Measurements from ENCODE around the gene AKR1E2. TPM values are rescaled to one million over a fixed set of nuclear protein-coding genes. Genes with fewer than 3 reads are reported as not detected.

Gene AKR1E2
- total and polyA plus RNA-seq, 2 experiments from 2014 or later: 5.2 to 16.0 TPM

- Histone ChIP-seq H3K4me1 (ENCODE audit: insufficient read depth) (no peaks in the 10 kb centered on the region), H3K79me2 (ENCODE audit: insufficient read depth) (no peaks in the 10 kb centered on the region), H3K9me3 (ENCODE audit: low read depth) (no peaks in the 10 kb centered on the region), H3K9ac (no peak overlapping the region), H3F3A (ENCODE audit: insufficient read depth) (no peaks in the 10 kb centered on the region), H3K27me3 (replicated peaks; ENCODE audit: insufficient read depth) (no peaks in the 10 kb centered on the region), H3K36me3 (ENCODE audit: low read depth) (peaks cover 7% of the 10 kb centered on the region), H4K20me1 (ENCODE audit: insufficient read depth) (no peaks in the 10 kb centered on the region), H3K4me2 (ENCODE audit: unreplicated experiment) (no peak overlapping the region), H3K4me3 (no peak overlapping the region), H3K9me2 (ENCODE audit: insufficient read depth) (no peaks in the 10 kb centered on the region), H3K27ac (no peak overlapping the region), H2AFZ (no peak overlapping the region)
- DNase-seq: no peak
- no peak for TF ChIP-seq EZH2phosphoT487 (IDR thresholded peaks at IDR 0.05; ENCODE audit: insufficient read depth, low read depth)
- no peak for TF ChIP-seq EZH2 (IDR thresholded peaks at IDR 0.05; ENCODE audit: insufficient read depth, poor library complexity, severe bottlenecking)
- 94 to 97% methylated on average over 8 of the region's 8 CpGs for WGBS, 2 experiments (ENCODE audit: low coverage in 1 of 2, low lambda C conversion rate in 2 of 2, missing lambda C conversion rate in 2 of 2)
- in situ Hi-C loops (cut with MboI): loop anchor here (25.0 kb wide), 1 partner anchor 776 kb away; no protein-coding TSS in a partner anchor
These were observed 10.5 kb downstream of the AKR1E2 start for GRCh38 chr10:4836416-4836969.

GRCh38 chr10:4837551-4837950 is 11.5 kb downstream of the AKR1E2 start:
- WGBS, 2 experiments (ENCODE audit: low coverage in 1 of 2, low lambda C conversion rate in 2 of 2, missing lambda C conversion rate in 2 of 2): 92 to 100% methylated on average over 1 of the region's 1 CpG
- no peaks in the 10 kb centered on the region for H3K9me3 ChIP-seq (ENCODE audit: low read depth)
- no peaks in the 10 kb centered on the region for H3F3A ChIP-seq (ENCODE audit: insufficient read depth)
- peaks cover 4% of the 10 kb centered on the region for H3K36me3 ChIP-seq (ENCODE audit: low read depth)
- H3K9ac ChIP-seq: no peak overlapping the region
- H3K4me2 ChIP-seq (ENCODE audit: unreplicated experiment): no peak overlapping the region
- in situ Hi-C loops (cut with MboI): loop anchor here (25.0 kb wide), 1 partner anchor 775 kb away; no protein-coding TSS in a partner anchor
- H4K20me1 ChIP-seq (ENCODE audit: insufficient read depth): no peaks in the 10 kb centered on the region
- H3K27me3 ChIP-seq (replicated peaks; ENCODE audit: insufficient read depth): no peaks in the 10 kb centered on the region
- no peak overlapping the region for H2AFZ ChIP-seq
- no peaks in the 10 kb centered on the region for H3K4me1 ChIP-seq (ENCODE audit: insufficient read depth)
- no peaks in the 10 kb centered on the region for H3K79me2 ChIP-seq (ENCODE audit: insufficient read depth)
- TF ChIP-seq EZH2 (IDR thresholded peaks at IDR 0.05; ENCODE audit: insufficient read depth, poor library complexity, severe bottlenecking) (no peak), EZH2phosphoT487 (IDR thresholded peaks at IDR 0.05; ENCODE audit: insufficient read depth, low read depth) (no peak)
- no peak overlapping the region for H3K4me3 ChIP-seq
- H3K9me2 ChIP-seq (ENCODE audit: insufficient read depth): no peaks in the 10 kb centered on the region
- H3K27ac ChIP-seq: no peak overlapping the region
- no peak for DNase-seq

- H3K4me2 ChIP-seq (ENCODE audit: unreplicated experiment): no peak overlapping the region
- no peak overlapping the region for H2AFZ ChIP-seq
- H3K27me3 ChIP-seq (replicated peaks; ENCODE audit: insufficient read depth): no peaks in the 10 kb centered on the region
- H3K27ac ChIP-seq: no peak overlapping the region
- no peaks in the 10 kb centered on the region for H3K9me3 ChIP-seq (ENCODE audit: low read depth)
- H3F3A ChIP-seq (ENCODE audit: insufficient read depth): no peaks in the 10 kb centered on the region
- no peaks in the 10 kb centered on the region for H3K9me2 ChIP-seq (ENCODE audit: insufficient read depth)
- TF ChIP-seq EZH2phosphoT487 (IDR thresholded peaks at IDR 0.05; ENCODE audit: insufficient read depth, low read depth) (no peak), EZH2 (IDR thresholded peaks at IDR 0.05; ENCODE audit: insufficient read depth, poor library complexity, severe bottlenecking) (no peak)
- in situ Hi-C loops (cut with MboI): loop anchor here (25.0 kb wide), 1 partner anchor 774 kb away; no protein-coding TSS in a partner anchor
- no peaks in the 10 kb centered on the region for H3K79me2 ChIP-seq (ENCODE audit: insufficient read depth)
- no peaks in the 10 kb centered on the region; the same call in 1 of the 2 replicates for H3K36me3 ChIP-seq (ENCODE audit: low read depth)
- H3K4me1 ChIP-seq (ENCODE audit: insufficient read depth): no peaks in the 10 kb centered on the region
- no peaks in the 10 kb centered on the region for H4K20me1 ChIP-seq (ENCODE audit: insufficient read depth)
- 39 to 54% methylated on average over 3 of the region's 3 CpGs for WGBS, 2 experiments (ENCODE audit: low coverage in 1 of 2, low lambda C conversion rate in 2 of 2, missing lambda C conversion rate in 2 of 2)
- no peak overlapping the region for H3K9ac ChIP-seq
- DNase-seq: no peak
- H3K4me3 ChIP-seq: no peak overlapping the region
These were observed 12.7 kb downstream of the AKR1E2 start for GRCh38 chr10:4838743-4839142.

GRCh38 chr10:4839353-4839752 is 13.3 kb downstream of the AKR1E2 start:
- Histone ChIP-seq H3K4me3 (no peak overlapping the region), H3K9me2 (ENCODE audit: insufficient read depth) (no peaks in the 10 kb centered on the region), H3K9ac (no peak overlapping the region), H3K27me3 (replicated peaks; ENCODE audit: insufficient read depth) (no peaks in the 10 kb centered on the region), H3K27ac (no peak overlapping the region), H3K9me3 (ENCODE audit: low read depth) (no peaks in the 10 kb centered on the region), H4K20me1 (ENCODE audit: insufficient read depth) (no peaks in the 10 kb centered on the region), H2AFZ (no peak overlapping the region), H3K36me3 (ENCODE audit: low read depth) (no peaks in the 10 kb centered on the region; the same call in 1 of the 2 replicates), H3K4me2 (ENCODE audit: unreplicated experiment) (no peak overlapping the region), H3F3A (ENCODE audit: insufficient read depth) (no peaks in the 10 kb centered on the region), H3K79me2 (ENCODE audit: insufficient read depth) (no peaks in the 10 kb centered on the region), H3K4me1 (ENCODE audit: insufficient read depth) (no peaks in the 10 kb centered on the region)
- no peak for DNase-seq
- 61% methylated on average over 4 of the region's 4 CpGs for WGBS, 2 experiments (ENCODE audit: low coverage in 1 of 2, low lambda C conversion rate in 2 of 2, missing lambda C conversion rate in 2 of 2)
- in situ Hi-C loops (cut with MboI): loop anchor here (25.0 kb wide), 1 partner anchor 773 kb away; no protein-coding TSS in a partner anchor
- TF ChIP-seq EZH2phosphoT487 (IDR thresholded peaks at IDR 0.05; ENCODE audit: insufficient read depth, low read depth) (no peak), EZH2 (IDR thresholded peaks at IDR 0.05; ENCODE audit: insufficient read depth, poor library complexity, severe bottlenecking) (no peak)

Measured in GM23248 (cell line).